ENCODE measurements around the gene MMP21. TPM values are rescaled to one million over a fixed set of nuclear protein-coding genes. Genes with fewer than 3 reads are reported as not detected.

Gene MMP21
- polyA plus RNA-seq, 1 donor: 0.27 TPM

DNA sequence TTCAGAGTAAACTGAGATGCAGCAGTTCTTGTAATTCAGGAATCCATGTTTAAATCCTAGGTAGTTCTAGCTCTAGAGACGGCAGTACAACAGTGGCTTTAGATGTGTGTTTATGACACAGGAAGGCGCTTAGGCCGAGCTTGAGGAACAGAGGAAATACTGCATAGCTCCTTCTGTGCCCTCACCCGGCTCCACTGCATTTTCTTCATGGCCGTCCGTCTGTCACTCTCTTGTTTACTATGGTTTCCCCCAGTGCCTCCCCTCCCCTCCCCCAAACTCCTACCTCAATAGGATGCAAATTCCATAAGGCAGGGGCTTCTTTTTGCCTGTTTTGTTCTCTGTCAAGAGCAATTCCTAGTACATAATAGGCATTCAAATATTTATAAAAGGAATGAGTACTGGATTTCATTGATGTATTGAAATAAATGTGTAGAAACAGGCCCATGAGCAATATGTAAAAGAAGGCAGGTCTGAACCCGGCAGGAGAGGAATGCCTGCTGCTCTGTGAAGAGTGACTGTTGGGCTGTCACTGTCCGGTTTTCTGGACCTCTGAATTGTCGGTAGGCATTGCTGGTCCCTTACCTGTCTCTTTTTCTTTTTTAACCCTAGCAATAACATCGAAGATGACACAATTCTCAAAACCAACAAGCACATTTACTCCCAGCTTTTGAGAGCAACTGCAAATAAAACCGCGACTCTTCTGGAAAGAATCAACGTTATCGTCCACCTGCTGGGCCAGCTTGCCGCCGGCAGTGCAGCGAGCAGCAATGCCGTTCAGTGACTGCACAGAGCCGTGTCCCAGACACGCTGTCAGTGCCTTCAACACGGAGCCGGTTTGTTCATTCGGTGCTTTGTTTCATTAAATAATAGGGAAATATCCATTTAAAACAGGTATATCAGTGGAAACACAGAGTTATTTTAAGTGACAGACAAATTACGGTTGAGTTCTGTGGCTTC, 12.7 kb downstream of the MMP21 start:
- no peak for DNase-seq

DNA sequence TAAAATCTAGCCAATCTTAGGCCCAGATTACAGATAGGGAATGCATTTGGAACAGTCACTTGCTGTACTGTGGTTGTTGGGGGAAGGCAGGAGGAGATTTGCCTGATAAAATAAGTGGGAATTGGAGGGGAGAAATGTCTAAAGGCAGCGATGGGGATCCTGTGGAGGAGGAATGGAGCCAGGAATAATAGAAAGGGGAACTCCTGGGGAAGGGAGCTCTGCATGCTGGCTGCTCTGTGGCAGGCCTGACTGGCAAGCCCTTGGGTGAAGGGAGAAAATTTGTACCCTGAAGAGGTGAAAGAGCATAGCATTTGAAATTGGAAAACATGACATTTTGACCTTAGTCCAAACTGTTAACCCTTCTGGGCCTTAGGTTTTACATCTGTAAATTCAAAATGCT, 13.7 kb downstream of the MMP21 start:
- DNase-seq: no peak

DNA sequence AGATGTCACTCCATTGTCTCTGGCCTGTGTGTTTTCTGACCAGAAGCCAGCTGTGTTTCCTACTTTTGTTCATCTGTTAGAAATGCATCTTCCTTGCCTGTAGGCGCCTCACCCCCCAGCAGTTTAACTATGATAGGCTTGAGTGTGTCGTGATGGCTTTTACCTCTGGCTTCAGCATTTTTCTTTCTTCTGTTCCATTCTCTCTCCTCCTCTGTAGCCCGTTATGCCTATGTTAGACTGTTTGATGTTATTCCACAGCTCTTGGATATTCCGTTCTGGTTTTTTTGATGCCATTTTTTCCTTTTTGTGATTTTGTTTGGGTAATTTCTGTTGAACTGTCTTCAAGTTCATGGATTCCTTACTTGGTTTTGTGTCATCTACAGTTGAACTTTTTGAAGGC, 17.9 kb downstream of the MMP21 start:
- DNase-seq: no peak

DNA sequence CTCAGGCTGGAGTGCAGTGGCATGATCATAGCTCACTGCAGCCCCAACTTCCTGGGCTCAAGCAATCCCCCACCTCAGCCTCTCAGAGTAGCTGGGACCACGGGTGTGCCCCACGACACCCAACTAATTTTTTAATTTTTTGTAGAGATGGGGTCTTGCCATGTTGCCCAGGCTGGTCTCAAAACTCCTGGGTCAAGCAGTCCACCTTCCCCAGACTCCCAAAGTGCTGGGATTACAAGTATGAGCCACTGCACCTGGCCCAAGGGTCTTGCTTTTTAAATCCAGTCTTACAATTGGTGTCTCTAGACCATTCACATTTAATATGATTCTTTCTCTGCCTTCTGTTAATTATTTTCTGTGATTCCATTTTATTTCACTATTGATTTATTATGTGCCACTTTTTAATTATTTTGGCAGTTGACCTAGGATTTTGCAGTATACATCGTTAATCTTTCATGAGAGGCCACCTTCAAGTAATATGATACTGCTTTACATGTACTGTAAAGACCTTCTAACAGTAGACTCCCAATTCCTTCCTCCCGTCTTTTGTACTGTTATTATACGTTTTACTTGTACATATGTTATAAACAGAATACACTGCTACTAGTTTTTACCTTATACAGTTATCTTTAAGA, 18.7 kb downstream of the MMP21 start:
- no peak for DNase-seq

DNA sequence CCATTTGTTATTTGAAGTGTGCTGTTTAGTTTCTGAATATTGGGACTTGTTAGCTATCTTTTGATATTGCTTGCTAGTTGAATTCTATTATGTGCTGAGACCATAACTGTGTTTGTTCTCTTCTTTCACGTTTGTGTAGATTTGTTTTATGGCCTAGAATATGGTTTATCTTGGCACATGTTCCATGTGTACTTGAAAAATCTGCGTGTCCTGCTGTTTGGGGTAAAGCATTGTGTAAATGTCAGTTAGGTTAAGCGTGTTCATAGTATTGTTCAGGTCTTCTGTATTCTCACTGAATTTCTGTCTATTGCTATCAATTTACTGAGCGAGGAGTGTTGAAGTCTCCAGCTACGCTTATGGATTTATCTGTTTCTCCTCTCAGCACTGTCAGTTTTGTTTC, 19.4 kb downstream of the MMP21 start:
- DNase-seq: no peak

DNA sequence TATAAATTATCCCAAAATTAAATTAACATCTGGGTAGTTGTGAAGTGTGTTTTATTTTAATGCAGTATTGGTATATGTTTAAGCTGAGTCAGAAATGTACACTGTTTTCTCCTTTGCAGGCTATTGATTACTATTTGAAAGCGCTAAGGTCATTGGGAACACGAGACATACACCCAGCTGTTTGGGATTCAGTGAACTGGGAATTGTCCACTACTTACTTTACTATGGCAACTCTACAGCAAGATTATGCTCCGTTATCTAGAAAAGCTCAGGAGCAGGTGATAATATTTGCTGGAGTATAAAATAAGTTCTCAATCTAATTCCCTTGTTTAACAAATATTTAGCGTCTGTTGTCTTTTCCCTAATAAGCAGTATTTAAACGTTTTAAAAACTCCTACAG, 28.2 kb downstream of the MMP21 start:
- no peak for DNase-seq

DNA sequence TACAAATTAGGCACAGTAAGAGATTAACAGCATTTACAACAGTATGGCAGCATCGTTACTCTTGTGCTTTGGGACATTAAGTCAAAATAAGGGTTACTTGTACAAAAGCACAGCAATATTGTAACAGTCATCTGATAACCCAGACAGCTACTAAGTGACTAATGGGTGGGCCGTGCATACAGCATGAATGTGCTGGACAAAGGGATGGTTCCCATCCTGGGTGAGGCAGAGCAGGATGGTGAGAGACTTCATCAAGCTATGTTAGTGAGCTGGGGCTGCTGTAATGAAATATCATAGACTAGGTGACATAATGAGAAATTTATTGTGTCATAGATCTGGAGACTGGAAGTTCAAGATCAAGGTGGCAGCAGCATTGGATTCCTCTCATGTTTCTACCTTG, 30.7 kb downstream of the MMP21 start:
- DNase-seq: no peak

DNA sequence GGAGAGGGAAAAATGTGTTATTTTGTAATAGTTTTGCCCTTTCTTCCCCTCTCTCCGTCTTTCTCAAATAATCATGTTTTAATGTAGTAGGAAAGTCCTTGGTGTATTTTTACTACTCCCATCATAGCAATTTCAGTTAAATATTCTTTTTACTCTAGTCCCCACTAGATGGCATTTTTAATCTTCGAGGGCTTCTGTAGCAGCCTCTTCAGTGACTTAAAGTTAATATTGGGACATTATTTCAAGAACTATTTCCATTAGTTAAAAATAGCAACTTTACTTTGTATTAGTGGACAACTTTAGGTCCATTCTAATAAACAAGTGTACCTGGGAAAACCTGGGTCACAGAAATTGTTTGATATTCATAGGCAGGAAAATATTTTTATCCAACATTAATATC, 33.2 kb downstream of the MMP21 start:
- no peak for DNase-seq

DNA sequence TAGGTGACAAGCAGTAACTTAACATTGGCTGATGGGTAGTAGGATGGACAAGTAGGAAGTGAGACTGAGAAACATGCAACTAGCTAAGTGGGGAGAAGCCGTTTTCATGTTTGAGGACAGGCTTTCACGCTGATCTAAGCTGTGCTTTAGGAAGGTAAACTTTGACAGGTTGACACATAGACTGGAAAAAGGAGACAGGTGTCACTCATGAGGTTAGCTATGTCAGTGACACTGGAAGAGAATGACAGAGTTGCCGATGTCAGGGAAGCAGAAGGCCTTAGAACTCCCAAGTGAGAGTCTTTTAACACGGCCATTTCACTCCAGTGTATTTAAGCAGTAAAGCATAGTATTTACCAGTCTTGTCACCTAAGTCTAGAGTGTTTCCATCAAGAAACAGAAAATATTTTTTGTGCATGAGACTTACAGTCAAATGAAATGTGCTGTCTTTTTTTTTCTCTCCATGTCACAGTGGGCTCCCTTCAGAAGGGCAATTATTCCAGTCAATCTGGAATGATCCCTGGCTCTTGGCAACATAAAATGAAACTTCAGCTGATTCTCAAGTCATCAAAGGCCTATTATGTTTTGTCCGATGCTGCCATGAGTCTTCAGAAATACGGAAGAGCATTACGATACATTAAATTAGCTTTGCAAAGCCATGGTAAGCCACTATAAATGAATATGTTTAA, 35.5 kb downstream of the MMP21 start:
- no peak for DNase-seq

DNA sequence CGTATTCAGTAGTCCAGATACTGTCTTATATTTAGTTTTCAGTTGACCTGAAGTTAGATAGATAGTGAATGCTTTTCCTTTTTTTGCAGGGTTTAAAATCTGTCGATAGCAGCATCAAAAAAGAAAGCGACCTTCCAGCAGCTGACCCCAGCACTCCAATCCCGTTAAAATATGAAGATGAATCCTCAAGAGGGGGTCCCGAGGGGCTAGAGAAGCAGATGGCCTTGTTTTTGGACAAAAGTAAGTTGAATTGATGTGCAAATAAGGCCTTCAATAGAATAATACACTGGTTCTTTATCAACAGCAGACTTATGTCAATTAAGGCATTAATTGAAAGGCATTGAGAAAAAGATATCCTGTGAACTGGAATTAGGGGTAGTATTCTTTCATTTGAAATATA, 37.4 kb downstream of the MMP21 start:
- DNase-seq: no peak

DNA sequence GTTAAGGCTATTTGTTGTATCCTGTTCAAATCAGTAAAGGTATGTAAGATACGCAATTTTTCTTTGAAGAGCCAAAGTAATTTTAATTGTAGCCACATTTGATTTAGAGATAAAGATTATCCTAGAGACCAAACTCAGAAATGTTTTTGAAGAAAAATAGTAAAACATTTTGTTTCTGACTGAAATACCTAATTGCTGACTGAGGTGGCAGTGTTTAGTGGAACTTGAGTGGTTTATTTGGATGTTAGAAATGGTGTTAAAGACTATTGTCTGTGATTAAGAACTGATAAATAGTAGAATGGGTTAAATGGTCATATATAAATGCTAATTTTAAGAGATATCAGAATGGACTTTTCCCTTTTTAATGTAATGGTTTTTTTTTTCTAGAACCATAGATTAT, 40.8 kb downstream of the MMP21 start:
- DNase-seq: no peak

DNA sequence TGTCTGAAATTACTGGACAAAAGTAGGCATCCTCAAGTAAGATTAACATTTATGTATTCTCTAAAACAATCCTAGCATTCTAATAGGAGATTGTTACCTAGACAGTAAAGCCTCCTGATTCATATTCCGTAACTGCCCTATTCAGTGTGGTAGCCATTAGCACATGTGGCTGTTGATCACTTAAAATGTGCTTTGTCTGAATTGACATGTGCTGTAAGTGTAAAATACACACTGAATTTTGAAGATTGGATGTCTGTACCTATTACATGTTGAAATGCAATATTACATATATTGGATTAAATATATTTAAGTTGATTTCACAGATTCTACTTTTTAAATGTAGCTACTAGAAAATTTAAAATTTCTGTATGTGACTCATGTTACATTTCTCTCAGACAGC, 41.5 kb downstream of the MMP21 start:
- DNase-seq: no peak

DNA sequence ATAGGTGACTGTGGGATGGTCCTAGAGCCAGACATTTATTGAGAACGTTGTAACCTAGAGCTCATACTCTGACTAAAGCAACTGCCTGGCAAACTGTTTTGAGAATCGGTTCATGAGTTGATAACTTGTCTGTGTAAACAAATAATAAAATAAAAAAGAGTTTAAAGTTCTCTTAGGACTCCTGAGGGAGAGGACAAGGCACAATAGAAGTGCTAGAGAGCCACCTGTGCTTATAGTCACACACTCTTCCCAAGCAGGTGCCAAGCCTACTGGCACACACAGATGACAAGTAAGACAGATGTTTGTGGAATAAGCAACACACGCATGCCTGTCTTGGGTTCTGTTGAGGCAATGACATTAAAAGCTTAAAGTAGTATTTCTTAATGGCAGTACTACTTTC, 48.2 kb downstream of the MMP21 start:
- no peak for DNase-seq

DNA sequence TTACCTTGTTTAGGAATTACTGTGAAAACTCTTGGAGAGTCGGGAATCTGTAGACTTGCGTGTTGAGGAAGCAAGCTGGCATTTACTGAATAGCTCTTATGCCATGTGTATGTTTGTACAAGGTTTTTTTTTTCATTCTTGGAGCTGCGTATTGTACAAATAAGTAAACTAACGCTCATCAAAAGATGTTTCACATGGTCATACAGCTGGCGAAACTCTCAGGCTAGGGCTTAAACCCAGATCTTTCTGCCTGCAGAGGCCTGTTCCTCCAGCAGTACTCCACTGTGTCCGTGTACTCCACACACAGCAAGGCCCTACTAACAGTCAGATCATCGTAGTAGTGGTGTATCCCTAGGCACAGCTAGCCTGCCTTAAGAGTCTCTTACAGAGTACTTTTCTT, 48.7 kb downstream of the MMP21 start:
- DNase-seq: no peak

DNA sequence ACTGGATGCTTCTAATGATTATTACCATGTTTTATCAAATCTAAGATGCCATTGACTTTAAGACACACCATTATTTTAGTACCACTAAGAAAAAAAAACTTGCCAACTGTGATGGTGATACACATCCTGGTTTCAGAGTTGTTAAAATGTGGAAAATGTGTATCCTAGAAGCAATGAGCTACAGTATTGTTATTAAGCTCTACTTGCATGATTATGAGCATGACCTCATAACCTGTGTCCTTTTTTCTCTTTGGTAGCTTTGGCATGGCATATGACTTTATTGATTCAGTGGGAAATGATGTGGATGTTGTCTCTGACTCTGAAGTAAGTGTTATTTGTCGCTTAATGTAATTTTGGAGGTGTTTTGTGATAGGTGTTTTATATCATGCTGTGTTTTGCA, 52.8 kb downstream of the MMP21 start:
- DNase-seq: no peak

DNA sequence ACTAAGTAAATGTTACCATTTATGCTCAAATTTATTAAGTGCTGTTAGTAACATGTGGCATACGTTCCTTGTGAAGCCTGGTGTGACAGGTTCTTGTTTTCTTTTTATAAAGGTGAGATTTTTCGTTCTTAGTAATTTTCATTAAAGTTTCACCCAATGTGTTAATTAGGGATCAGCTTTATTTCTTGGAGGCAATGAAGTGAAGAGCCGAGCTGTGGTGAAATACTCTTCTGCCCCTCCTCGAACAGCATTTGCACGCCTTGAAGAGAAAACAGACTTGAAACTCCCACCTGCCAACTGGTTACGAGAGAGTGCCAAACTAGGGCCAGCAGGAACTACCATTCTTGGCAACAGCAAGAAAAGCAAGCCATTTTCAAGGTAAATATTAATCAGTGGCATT, 54.6 kb downstream of the MMP21 start:
- DNase-seq: no peak

DNA sequence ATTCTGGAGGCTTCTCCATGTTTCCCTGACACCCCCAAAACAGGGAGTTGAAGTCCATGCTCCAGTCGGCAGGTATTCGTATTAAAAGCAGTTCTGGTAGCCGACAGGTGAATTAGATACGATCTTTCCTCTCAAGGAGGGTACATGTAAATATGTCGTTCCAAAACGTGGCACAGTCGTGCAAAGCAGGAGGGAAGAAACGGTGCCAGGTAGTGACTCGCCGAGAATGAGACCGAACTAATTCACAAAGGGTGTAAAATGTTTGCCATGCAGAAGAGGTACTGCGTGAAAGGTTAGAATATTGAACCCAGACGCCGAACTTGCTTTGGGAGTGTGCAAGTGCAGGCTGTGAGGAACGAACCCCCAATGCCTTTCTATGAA, 55.6 kb downstream of the MMP21 start:
- DNase-seq: peak; percentile 25

DNA sequence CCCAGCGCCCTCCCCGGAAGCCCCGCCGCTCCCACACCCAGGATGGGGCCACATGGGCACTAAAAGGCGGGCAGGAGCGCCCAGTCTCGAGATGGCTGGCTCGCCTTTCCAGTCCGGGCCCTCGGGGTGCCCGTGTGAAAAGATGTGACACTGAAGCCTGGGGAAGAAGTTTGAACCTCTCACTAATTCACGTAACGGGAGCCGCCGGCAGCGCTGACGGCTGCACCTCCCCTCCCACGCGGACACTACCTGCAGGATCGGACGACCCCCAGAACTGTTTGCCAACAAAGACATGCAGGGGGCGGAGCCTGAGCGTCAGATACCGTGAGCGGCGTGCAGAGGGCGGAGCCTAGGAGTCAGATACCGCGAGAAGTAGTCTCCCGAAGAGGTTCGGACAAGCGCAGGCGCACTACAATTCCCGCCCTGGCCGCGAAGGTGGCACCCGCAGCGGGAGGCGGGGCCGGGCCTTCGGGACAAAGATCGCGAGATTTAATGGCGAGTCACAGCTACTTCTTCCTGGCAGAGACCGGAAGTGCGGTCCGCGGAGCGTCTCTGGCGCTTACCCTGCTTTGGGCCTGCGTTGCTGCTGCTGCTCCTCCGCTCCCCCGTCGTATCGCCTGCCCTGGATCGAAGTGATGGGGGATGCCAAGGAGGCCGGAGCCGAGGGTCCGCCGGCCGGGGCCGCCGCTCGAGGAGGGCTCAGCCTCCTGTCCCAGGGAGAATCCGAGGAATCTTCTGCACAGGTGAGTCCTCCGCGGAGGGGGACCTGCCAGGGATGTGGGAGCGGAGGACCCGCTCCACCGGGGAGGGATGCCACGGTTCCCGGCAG, 56.2 kb downstream of the MMP21 start, which contains the start of gene EDRF1:
EDRF1 (plus strand) TSS at position 537 of the 829 bp plus-strand sequence; CDS start at position 636, 99 bp downstream.
- DNase-seq: peak; percentile 99

Measured in hindlimb muscle (tissue), 1 donor.